GM10266 (cell line): ENCODE data around the gene SEC22C.
"Not testable (repeated sequence)": the region's sequence is repeated elsewhere in the genome, so short reads cannot be mapped to it uniquely, and the experiment has no call there.

Source experiments
- DNase-seq: peaks from one replicate; pipeline ENCODE4 v3.0.0; 2012; ENCODE audit errors: extremely low spot score
- TF ChIP-seq, protein P1 (sequence below): IDR thresholded peaks from 2 replicates; pipeline ENCODE4 v1.5.1; 2012; ENCODE audit warnings: mild to moderate bottlenecking, low read depth; ENCODE audit not compliant: control insufficient read depth, insufficient read depth; ENCODE audit errors: missing control alignments

Gene SEC22C

DNA sequence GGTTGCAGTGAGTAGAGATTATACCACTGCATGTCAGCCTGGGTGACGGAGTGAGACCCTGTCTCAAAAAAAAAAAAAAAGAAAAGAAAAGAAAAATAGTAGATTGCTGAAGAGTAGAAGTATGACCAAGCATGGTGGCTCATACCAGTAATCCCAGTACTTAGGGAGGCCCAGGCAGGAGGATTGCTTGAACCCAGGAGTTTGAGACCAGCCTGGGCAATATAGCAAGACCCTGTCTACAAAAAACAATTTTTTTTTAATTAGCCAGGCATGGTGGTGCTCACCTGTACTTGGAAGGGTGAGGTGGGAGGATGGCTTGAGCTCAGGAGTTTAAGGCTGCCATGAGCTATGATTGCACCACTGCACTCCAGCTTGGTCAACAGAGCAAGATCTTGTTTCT, 21.2 kb upstream of the SEC22C start:
- TF ChIP-seq, protein P1, sequence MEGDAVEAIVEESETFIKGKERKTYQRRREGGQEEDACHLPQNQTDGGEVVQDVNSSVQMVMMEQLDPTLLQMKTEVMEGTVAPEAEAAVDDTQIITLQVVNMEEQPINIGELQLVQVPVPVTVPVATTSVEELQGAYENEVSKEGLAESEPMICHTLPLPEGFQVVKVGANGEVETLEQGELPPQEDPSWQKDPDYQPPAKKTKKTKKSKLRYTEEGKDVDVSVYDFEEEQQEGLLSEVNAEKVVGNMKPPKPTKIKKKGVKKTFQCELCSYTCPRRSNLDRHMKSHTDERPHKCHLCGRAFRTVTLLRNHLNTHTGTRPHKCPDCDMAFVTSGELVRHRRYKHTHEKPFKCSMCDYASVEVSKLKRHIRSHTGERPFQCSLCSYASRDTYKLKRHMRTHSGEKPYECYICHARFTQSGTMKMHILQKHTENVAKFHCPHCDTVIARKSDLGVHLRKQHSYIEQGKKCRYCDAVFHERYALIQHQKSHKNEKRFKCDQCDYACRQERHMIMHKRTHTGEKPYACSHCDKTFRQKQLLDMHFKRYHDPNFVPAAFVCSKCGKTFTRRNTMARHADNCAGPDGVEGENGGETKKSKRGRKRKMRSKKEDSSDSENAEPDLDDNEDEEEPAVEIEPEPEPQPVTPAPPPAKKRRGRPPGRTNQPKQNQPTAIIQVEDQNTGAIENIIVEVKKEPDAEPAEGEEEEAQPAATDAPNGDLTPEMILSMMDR: no peak
- DNase-seq: no peak

DNA sequence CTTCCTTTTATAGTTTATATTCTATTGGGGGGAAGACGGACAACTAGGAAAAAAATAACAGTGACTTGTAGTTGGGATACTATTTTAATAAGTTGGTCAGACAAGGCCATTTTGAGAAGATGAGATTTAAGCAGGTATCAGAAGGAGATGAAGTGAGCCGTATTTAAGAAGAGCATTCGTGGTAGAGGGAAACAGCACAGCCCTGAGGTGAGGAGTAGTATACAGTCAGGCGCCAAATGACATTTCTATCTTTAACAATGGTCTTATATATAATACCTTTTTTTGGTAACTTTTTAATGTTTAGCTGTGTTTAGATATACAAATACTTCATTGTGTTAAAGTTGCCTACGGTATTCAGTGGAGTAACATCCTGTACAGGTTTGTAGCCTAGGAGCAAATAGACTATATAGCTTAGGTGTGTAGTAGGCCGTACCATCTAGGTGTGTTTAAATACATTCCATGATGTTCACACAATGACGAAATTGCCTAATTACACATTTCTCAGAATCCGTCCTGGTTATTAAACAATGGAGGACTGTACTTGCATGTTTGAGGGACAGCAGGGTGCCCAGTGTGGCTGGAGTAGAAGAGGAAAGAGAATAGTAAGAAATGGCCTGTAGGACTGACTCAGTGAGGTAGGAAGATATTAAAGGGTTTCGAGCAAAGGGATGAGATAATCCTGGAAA, 20.3 kb upstream of the SEC22C start:
- no peak for DNase-seq
- TF ChIP-seq, protein P1: peak; percentile 21

DNA sequence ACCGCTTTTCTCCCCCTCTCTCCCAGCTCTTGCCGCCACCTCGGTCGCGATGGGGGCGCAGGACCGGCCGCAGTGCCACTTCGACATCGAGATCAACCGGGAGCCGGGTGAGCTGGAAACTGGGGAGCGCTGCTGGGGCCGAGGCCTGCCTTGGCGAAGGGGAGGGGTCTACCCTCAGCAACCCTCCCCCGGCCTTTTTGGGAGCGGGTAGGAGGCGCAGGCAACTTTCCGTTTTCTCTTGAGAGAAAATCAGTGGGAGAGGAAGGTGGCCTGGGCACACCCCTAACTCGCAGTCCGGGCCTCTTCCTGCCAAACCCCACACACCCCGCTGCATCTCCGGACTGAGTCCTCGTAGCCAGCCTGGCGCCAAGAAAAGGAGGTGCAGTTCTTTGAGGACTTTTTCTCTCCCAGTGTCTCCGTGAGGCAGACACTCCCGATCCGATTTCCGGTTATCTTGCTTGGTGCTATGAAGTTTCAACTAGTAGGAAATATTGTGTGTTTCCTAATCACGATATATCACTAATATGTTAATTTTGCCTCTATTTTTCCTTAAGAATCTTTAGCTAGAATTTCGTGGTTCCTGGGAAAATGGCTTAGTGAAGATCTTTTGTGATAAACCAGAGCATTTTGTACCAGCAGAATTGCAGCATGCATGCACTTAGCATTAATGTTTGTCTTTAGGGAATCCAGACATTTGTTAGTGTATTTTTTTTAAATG, 19.4 kb upstream of the SEC22C start:
- TF ChIP-seq, protein P1: no peak
- DNase-seq: peak; percentile 42

DNA sequence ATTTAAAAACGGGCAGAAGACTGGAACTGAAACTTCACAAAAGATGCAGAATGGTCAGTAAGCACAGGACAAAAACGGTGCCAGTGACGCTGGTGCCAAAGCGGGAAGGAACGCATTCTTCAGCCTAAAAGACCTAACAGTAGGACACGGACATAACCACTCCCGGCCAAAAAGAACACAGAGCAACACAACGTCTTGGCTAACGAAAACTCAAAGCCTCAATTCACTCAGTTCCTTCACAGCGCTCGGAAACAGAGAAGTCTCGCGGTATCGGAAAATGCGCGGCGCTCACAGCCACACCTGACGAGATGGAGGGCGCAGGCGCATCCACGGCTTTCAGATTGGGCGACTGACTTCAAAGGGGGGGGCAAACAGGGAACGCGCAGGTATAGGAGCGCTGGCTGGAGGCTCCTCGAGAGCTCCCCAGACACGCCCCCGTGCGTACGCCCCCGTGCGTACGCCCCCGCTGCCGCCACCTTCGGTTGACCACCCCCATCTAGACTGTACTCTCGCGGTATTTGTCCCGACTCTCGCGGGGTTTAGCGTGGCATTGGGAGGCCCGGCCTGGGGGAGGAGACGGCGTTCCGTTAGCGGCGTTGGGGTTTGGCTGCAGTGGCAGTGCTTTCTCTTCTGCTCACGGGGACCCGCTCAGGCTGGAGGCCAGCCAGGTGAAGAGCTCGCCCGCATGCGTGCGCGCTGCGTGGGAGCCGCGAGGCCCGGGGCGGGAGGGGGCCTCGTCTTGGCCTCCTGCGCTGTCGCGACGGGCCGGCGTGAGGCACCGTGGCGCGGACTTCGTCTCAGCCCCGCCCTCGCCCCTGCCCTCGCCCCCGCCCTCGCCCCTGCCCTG, 18.6 kb upstream of the SEC22C start, which contains the start of gene NKTR:
TSS of gene NKTR (plus strand) at position 576 of the 847 bp plus-strand sequence. CDS start 321 bp downstream, outside the sequence.
- peak; percentile 91 for DNase-seq
- TF ChIP-seq, protein P1: no peak

DNA sequence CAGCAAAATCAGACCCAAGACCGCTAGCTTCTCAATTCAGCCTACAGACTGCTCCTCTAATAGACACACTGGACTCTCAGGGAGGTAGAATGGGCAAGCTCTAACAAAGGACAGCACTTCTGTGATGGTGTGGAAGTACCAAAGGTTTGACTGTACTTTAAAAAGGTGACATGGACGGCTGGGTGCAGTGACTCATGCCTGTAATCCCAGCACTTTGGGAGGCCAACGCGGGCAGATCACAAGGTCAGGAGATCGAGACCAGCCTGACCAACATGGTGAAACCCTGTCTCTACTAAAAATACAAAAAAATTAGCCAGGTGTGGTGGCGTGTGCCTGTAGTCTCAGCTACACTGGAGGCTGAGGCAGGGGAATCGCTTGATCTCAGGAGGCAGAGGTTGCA, 15.3 kb upstream of the SEC22C start:
- DNase-seq: not testable (repeated sequence)

DNA sequence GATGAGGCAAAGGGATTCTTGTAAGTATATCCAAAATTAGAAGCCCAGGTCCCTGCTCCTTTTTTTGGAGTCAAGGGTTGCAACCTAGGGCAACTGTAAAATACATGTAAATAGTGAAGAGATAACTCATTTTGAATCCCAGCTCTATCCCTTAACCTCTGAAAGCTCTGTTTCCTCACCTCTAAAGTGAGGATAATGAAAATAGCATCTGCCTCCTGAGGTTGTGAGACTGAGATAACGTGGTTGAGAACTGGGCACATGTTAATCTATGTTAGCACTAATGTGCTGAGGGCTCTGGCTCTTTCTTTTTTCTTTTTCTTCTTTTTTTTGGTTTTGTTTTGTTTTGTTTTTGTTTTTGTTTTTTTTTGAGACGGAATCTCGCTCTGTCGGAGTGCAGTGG, 13.9 kb upstream of the SEC22C start:
- DNase-seq: no peak

DNA sequence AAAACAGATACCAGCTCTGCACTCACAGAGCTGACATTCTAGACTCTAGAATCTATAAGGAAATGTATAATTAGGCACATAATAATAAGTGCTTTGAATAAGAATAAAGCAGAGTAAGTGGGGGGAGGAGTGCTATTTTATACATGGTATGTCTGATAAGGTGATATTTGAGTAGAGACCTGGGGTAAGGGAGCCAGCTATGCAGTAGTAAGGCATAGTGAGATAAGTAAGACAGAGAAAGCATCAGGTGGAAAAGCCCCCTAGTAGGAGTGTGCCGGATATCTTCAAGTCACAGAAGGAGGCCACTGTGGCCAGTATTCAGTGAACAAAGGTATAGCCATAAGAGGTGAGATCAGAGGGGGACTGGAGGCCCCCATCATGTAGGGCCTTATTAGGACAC, 11.9 kb upstream of the SEC22C start:
- TF ChIP-seq, protein P1: no peak
- DNase-seq: no peak

More for the DNA sequence above, 13.9 kb upstream of the SEC22C start:
- TF ChIP-seq, protein P1: no peak
